Aorta (tissue), 5 donors: ENCODE data around the gene ALOX5AP. TPM values are rescaled to one million over a fixed set of nuclear protein-coding genes. Genes with fewer than 3 reads are reported as not detected.

Experiments
- ATAC-seq: fragments of 200-7000 bp; cut with Tn5 transposase; one replicate; pipeline ENCODE4 v1.9.1; 2022; ENCODE audit warnings: moderate library complexity; ENCODE audit not compliant: low FRiP score
- DNase-seq, 2 donors: peaks; one replicate each; pipeline ENCODE4 v3.0.0-alpha.2; 2020
- H3K27ac ChIP-seq, 2 donors: one replicate each; pipeline ENCODE4 v1.5.1; 2013; ENCODE audit warnings: low read length in 2 of 2, mild to moderate bottlenecking in 2 of 2, moderate library complexity in 2 of 2, control low read depth in 1 of 2, inconsistent platforms in 1 of 2, low read depth in 1 of 2
- H3K27me3 ChIP-seq, 2 donors: one replicate each; pipeline ENCODE4 v1.6.1; 2013; ENCODE audit warnings: control low read depth in 1 of 2, low read length in 1 of 2, mild to moderate bottlenecking in 1 of 2, moderate library complexity in 1 of 2; ENCODE audit not compliant: insufficient read depth in 2 of 2, control insufficient read depth in 1 of 2
- H3K36me3 ChIP-seq, 2 donors: one replicate each; pipeline ENCODE4 v1.6.1; 2013; ENCODE audit warnings: control low read depth in 1 of 2, low read length in 1 of 2, mild to moderate bottlenecking in 1 of 2; ENCODE audit not compliant: insufficient read depth in 2 of 2, control insufficient read depth in 1 of 2
- H3K4me1 ChIP-seq, 2 donors: one replicate each; pipeline ENCODE4 v1.6.1; 2013; ENCODE audit warnings: low read length in 2 of 2, control low read depth in 1 of 2, mild to moderate bottlenecking in 1 of 2, moderate library complexity in 1 of 2; ENCODE audit not compliant: insufficient read depth in 2 of 2, control insufficient read depth in 1 of 2
- H3K4me3 ChIP-seq, 2 donors: one replicate each; pipeline ENCODE4 v1.5.1; 2013; ENCODE audit warnings: low read length in 2 of 2, control low read depth in 1 of 2, mild to moderate bottlenecking in 1 of 2
- H3K9me3 ChIP-seq: one replicate; pipeline ENCODE4 v1.6.1; 2013; ENCODE audit warnings: mild to moderate bottlenecking, low read length; ENCODE audit not compliant: control insufficient read depth
- WGBS, 2 donors: extraction: QIAGEN DNeasy Blood & Tissue Kit; methylation state at CpG; one replicate each; pipeline ENCODE4 v1.1.7; 2013; 5-methylcytosine and 5-hydroxymethylcytosine counted together
- intact Hi-C, 2 donors: fragments of 100-400 bp; cut with DNase I; formaldehyde crosslinking; loops; one replicate each; pipeline versions ENCODE4 v1.14.2 to v1.15.0; 2022
- polyA plus RNA-seq, 2 donors: library from polyadenylated mRNA; stranded (reverse); fragments of 200-250 nt; gene quantifications; one replicate each; pipeline ENCODE4 v1.2.3, GENCODE V29; 2013
- total RNA-seq, 2 donors: library from RNA; stranded (reverse); fragmentation: NEBNext Ultra II Directional; extraction: Animal tissue kit (Norgen Biotek cat#: 25700); gene quantifications; one replicate each; pipeline ENCODE4 v1.2.1, GENCODE V29; 2021
- donor health status: healthy with polysubstance abuse.
- donor health status: Bipolar disorder and iron deficiency.
- donor health status: DM: no; HTN: no; CAD: no.
- donor health status: DM: no; HTN: no; CAD: no.
- donor health status: DM: yes; HTN: yes; CAD: no.

Gene ALOX5AP
- total and polyA plus RNA-seq, 4 donors = 7.1 to 37.7 (median 33.5) TPM

DNA sequence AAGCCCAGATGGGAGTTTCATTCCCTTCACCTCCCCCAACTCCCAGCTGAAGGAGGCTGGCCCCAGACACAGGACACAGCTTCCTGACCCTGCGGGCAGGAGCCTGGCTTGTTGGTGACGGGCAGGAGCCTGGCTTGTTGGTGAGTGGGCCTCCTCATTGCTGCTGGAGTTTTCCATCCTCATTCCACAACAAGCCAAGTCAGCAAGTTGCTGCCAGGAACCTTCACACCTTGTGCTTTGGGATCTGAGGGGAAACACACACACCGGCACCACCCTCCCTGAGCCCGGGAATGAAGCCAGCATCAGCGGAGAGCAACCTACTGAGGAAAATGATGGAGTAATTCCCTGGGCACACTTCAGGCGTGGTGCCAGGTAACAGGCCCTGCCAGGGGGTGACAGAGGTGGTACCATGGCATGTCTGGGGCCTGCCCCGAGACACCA lies 74.9 kb downstream of the ALOX5AP start:
- H3K4me3 ChIP-seq = no peak overlapping the region
- 47 to 52% methylated on average over 7 of the region's 7 CpGs for WGBS, 2 donors
- no peaks in the 10 kb centered on the region for H3K9me3 ChIP-seq
- no peaks in the 10 kb centered on the region for H3K36me3 ChIP-seq
- no peak for ATAC-seq
- no peak for DNase-seq
- H3K27me3 ChIP-seq = no peaks in the 10 kb centered on the region
- no peak overlapping the region for H3K27ac ChIP-seq
- no peaks in the 10 kb centered on the region for H3K4me1 ChIP-seq
- intact Hi-C loops = no loop called here

DNA sequence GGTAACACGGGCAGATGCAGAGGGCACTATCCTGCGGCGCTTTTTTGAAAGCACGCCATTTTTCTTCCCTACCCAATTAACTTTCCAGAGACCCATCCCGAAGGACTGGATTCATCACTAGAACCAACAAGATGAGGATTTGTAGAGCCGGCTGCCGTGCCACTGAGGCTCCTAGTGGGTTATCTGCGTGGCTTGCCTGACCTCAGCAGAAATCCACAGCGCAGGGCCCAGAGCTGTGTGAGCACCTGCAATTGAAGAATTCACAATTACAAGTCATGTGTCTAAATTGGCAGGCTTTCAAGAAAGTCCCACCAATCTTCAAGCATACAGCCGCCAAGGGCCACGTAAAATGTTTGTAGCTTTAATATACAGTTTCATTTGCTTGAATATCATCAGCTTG lies 75.5 kb downstream of the ALOX5AP start:
- no peak overlapping the region for H3K4me3 ChIP-seq
- intact Hi-C loops = no loop called here

More for the DNA sequence above, 75.5 kb downstream of the ALOX5AP start:
- no peak for ATAC-seq
- Histone ChIP-seq H3K9me3 (no peaks in the 10 kb centered on the region), H3K27me3 (no peaks in the 10 kb centered on the region), H3K27ac (no peak overlapping the region), H3K4me1 (no peaks in the 10 kb centered on the region), H3K36me3 (no peaks in the 10 kb centered on the region)
- no peak for DNase-seq
- 91% methylated on average over 11 of the region's 11 CpGs for WGBS, 2 donors

Other genes starting within 250 kb of the ALOX5AP start
- gene USPL1, start 117.6 kb upstream of the ALOX5AP start, total RNA-seq = 10 to 100 TPM; 15.6 to 18.8 TPM
- gene USPL1, start 117.6 kb upstream of the ALOX5AP start, polyA plus RNA-seq = 1 to 10 TPM; 3.3 to 6.7 TPM
- 100 to 1,000 TPM; 146 to 188 TPM for gene MEDAG, start 170.7 kb downstream of the ALOX5AP start, total RNA-seq
- gene MEDAG, start 170.7 kb downstream of the ALOX5AP start, polyA plus RNA-seq = 100 to 1,000 TPM in 1 of 2 donors, 10 to 100 TPM in 1; 60.2 to 164 TPM
- under 1 TPM in 1 of 2 donors, not detected in 1; 0.24 TPM for gene TEX26, start 197.1 kb downstream of the ALOX5AP start, total RNA-seq
- gene TEX26, start 197.1 kb downstream of the ALOX5AP start, polyA plus RNA-seq = not detected